OCI-LY7 (cell line): Measurements from ENCODE around the gene PRCC. TPM values are rescaled to one million over a fixed set of nuclear protein-coding genes. Genes with fewer than 3 reads are reported as not detected.

ENCODE experiments used
- BruUV-seq: library from RNA; stranded (reverse); fragments of 400-500 nt; replicated peaks from 2 replicates; lab custom pipeline; 2021; lab: Mats Ljungman, UMichigan
- CTCF ChIA-PET: fragments of 300-600 bp; sonication (Branson Sonifier 250); formaldehyde crosslinking; loops from one replicate; lab custom pipeline; 2022; ENCODE audit warnings: antibody characterized with exemption; ENCODE audit not compliant: unreplicated experiment; lab: Charles Lee
- POLR2A ChIA-PET: fragments of 300-600 bp; sonication (Branson Sonifier 250); formaldehyde crosslinking; loops from one replicate; lab custom pipeline; 2022; ENCODE audit warnings: antibody characterized with exemption; lab: Charles Lee
- DNase-seq: peaks from one replicate; pipeline ENCODE4 v3.0.0-alpha.2; 2015; ENCODE audit warnings: low spot score
- H2AFZ ChIP-seq: fragments of 200-600 bp; sonication (generic), shearing (Covaris generic); 2 replicates; pipeline ENCODE4 v1.6.1; 2014; ENCODE audit warnings: mild to moderate bottlenecking, antibody characterized with exemption, low read length, moderate library complexity
- H3K27ac ChIP-seq: fragments of 200-600 bp; sonication (generic); 2 replicates; pipeline ENCODE4 v1.5.1; 2014; ENCODE audit warnings: mixed run types, low read depth, mild to moderate bottlenecking, moderate library complexity, low read length, inconsistent platforms; ENCODE audit not compliant: poor library complexity, severe bottlenecking
- H3K36me3 ChIP-seq: fragments of 200-600 bp; sonication (generic); 2 replicates; pipeline ENCODE4 v1.6.1; 2014; ENCODE audit warnings: mild to moderate bottlenecking, antibody characterized with exemption, low read length, moderate library complexity, mixed read lengths; ENCODE audit not compliant: insufficient read depth
- H3K4me1 ChIP-seq: fragments of 200-600 bp; sonication (generic); 2 replicates; pipeline ENCODE4 v1.5.1; 2014; ENCODE audit warnings: mild to moderate bottlenecking, low read length; ENCODE audit not compliant: insufficient read depth, poor library complexity, severe bottlenecking
- H3K4me2 ChIP-seq: fragments of 200-600 bp; sonication (generic); 2 replicates; pipeline ENCODE4 v1.6.1; 2014; ENCODE audit warnings: mild to moderate bottlenecking, low read length
- H3K4me3 ChIP-seq: fragments of 200-600 bp; sonication (generic); 2 replicates; pipeline ENCODE4 v1.5.1; 2014; ENCODE audit warnings: mild to moderate bottlenecking, low read depth, low read length; ENCODE audit not compliant: poor library complexity, severe bottlenecking
- H3K79me2 ChIP-seq: fragments of 200-600 bp; sonication (generic); 2 replicates; pipeline ENCODE4 v1.6.1; 2016; ENCODE audit warnings: low read depth, mild to moderate bottlenecking, low read length, moderate library complexity, mixed read lengths; ENCODE audit not compliant: insufficient read depth
- H3K9me2 ChIP-seq: fragments of 200-600 bp; sonication (generic); 2 replicates; pipeline ENCODE4 v1.6.1; 2016; ENCODE audit warnings: mild to moderate bottlenecking, low read length, mixed read lengths; ENCODE audit not compliant: insufficient read depth
- H3K9me3 ChIP-seq: fragments of 200-600 bp; sonication (generic); 2 replicates; pipeline ENCODE4 v1.6.1; 2014; ENCODE audit warnings: mild to moderate bottlenecking, mixed run types, low read length, mixed read lengths
- H4K20me1 ChIP-seq: fragments of 200-600 bp; sonication (generic); 2 replicates; pipeline ENCODE4 v1.6.1; 2014; ENCODE audit warnings: mild to moderate bottlenecking, antibody characterized with exemption, low read length, moderate library complexity, mixed read lengths; ENCODE audit not compliant: insufficient read depth
- CTCF ChIP-seq: fragments of 200-600 bp; sonication (generic); conservative IDR thresholded peaks from 2 replicates; pipeline ENCODE4 v1.5.1; 2014; ENCODE audit warnings: mild to moderate bottlenecking, antibody characterized with exemption, low read length, moderate library complexity, mixed read lengths
- EZH2phosphoT487 ChIP-seq: fragments of 200-600 bp; sonication (generic); IDR thresholded peaks from 2 replicates; pipeline ENCODE4 v1.6.1; 2018; ENCODE audit warnings: low read depth, borderline replicate concordance, mild to moderate bottlenecking, mixed run types, antibody characterized with exemption, low read length, moderate library complexity, mixed read lengths
- intact Hi-C: fragments of 100-400 bp; cut with micrococcal nuclease; formaldehyde crosslinking; loops from one replicate; pipeline ENCODE4 v1.10.0; 2022; ENCODE audit not compliant: unreplicated experiment
- total RNA-seq, 2 experiments: library from RNA; depleted of rRNA in 1 of 2; stranded (reverse); fragments of >200 nt in 1 of 2; shearing (Covaris generic) in 1 of 2; gene quantifications; 2 replicates each; pipeline ENCODE4 v1.2.3, GENCODE V29; 2014 to 2022

Gene PRCC
- total RNA-seq, 2 experiments from 2014 or later: 54.0 to 82.9 TPM

- intact Hi-C loops: loop anchor here (1.0 kb wide), 1 partner anchor 8 kb away; the partner anchor contains the start of gene HDGF
- BruUV-seq: no TSS peak
- no peak for DNase-seq
These were observed 24.5 kb upstream of the PRCC start for GRCh38 chr1:156742801-156743200.

GRCh38 chr1:156743367-156744302 is 23.7 kb upstream of the PRCC start:
- Histone ChIP-seq H3K79me2 (peaks cover 50% of the 10 kb centered on the region), H3K27ac (no peak overlapping the region), H3K9me3 (no peaks in the 10 kb centered on the region), H3K4me1 (peaks cover 52% of the 10 kb centered on the region), H2AFZ (no peak overlapping the region), H3K4me3 (no peak overlapping the region), H3K9me2 (no peaks in the 10 kb centered on the region), H3K4me2 (no peak overlapping the region), H3K36me3 (peaks cover 77% of the 10 kb centered on the region), H4K20me1 (peaks cover 9% of the 10 kb centered on the region; the same call in 1 of the 2 replicates)
- no peak for DNase-seq
- TF ChIP-seq CTCF: no peak
- TF ChIP-seq EZH2phosphoT487: no peak
- BruUV-seq: no TSS peak
- intact Hi-C loops: no loop called here
- POLR2A ChIA-PET: no interaction called here
- CTCF ChIA-PET: no interaction called here

More at GRCh38 chr1:156742801-156743200, 24.5 kb upstream of the PRCC start:
- ChIA-PET POLR2A (interaction anchor here (1.2 to 2.7 kb wide), 2 partner anchors 17 to 24 kb away, joined by 3 to 16 read pairs; partner anchors contain the start of gene PRCC), CTCF (no interaction called here)
- no peaks in the 10 kb centered on the region for H3K9me2 ChIP-seq
- H3K79me2 ChIP-seq: peaks cover 42% of the 10 kb centered on the region
- peaks cover 78% of the 10 kb centered on the region for H3K36me3 ChIP-seq
- no peak overlapping the region for H3K4me3 ChIP-seq
- no peaks in the 10 kb centered on the region for H3K9me3 ChIP-seq
- peaks cover 44% of the 10 kb centered on the region for H3K4me1 ChIP-seq
- H3K27ac ChIP-seq: no peak overlapping the region
- TF ChIP-seq EZH2phosphoT487 (no peak), CTCF (no peak)
- no peak overlapping the region for H3K4me2 ChIP-seq
- H4K20me1 ChIP-seq: peaks cover 9% of the 10 kb centered on the region; the same call in 1 of the 2 replicates
- H2AFZ ChIP-seq: no peak overlapping the region

GRCh38 chr1:156744344-156744743 is 23.0 kb upstream of the PRCC start:
- TF ChIP-seq CTCF: no peak
- no peak for TF ChIP-seq EZH2phosphoT487
- ChIA-PET POLR2A (no interaction called here), CTCF (no interaction called here)
- H3K36me3 ChIP-seq: peaks cover 75% of the 10 kb centered on the region
- H3K4me3 ChIP-seq: no peak overlapping the region
- BruUV-seq: no TSS peak
- H4K20me1 ChIP-seq: peaks cover 9% of the 10 kb centered on the region; the same call in 1 of the 2 replicates
- H3K4me1 ChIP-seq: peaks cover 58% of the 10 kb centered on the region
- DNase-seq: no peak
- no peak overlapping the region for H2AFZ ChIP-seq
- H3K9me2 ChIP-seq: no peaks in the 10 kb centered on the region
- H3K4me2 ChIP-seq: no peak overlapping the region
- H3K79me2 ChIP-seq: peaks cover 55% of the 10 kb centered on the region
- H3K27ac ChIP-seq: no peak overlapping the region
- no peaks in the 10 kb centered on the region for H3K9me3 ChIP-seq
- intact Hi-C loops: no loop called here
